CD4-positive, alpha-beta T cell treated with Interferon gamma for 1 hour (primary cell): ENCODE data around the gene SMARCA1.
"Not testable (repeated sequence)": the region's sequence is repeated elsewhere in the genome, so short reads cannot be mapped to it uniquely, and the experiment has no call there.

Experiments
- DNase-seq: peaks from one replicate; pipeline ENCODE4 v3.0.0-alpha.2; 2020

The SMARCA1 gene, protein sequence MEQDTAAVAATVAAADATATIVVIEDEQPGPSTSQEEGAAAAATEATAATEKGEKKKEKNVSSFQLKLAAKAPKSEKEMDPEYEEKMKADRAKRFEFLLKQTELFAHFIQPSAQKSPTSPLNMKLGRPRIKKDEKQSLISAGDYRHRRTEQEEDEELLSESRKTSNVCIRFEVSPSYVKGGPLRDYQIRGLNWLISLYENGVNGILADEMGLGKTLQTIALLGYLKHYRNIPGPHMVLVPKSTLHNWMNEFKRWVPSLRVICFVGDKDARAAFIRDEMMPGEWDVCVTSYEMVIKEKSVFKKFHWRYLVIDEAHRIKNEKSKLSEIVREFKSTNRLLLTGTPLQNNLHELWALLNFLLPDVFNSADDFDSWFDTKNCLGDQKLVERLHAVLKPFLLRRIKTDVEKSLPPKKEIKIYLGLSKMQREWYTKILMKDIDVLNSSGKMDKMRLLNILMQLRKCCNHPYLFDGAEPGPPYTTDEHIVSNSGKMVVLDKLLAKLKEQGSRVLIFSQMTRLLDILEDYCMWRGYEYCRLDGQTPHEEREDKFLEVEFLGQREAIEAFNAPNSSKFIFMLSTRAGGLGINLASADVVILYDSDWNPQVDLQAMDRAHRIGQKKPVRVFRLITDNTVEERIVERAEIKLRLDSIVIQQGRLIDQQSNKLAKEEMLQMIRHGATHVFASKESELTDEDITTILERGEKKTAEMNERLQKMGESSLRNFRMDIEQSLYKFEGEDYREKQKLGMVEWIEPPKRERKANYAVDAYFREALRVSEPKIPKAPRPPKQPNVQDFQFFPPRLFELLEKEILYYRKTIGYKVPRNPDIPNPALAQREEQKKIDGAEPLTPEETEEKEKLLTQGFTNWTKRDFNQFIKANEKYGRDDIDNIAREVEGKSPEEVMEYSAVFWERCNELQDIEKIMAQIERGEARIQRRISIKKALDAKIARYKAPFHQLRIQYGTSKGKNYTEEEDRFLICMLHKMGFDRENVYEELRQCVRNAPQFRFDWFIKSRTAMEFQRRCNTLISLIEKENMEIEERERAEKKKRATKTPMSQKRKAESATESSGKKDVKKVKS

GRCh38 chrX:129523079-129523911 lies at the start of gene SMARCA1:
TSS of gene SMARCA1 (minus strand) at chrX:129523490. CDS start at chrX:129523370, 120 bp downstream.
- DNase-seq = peak; percentile 1

DNA sequence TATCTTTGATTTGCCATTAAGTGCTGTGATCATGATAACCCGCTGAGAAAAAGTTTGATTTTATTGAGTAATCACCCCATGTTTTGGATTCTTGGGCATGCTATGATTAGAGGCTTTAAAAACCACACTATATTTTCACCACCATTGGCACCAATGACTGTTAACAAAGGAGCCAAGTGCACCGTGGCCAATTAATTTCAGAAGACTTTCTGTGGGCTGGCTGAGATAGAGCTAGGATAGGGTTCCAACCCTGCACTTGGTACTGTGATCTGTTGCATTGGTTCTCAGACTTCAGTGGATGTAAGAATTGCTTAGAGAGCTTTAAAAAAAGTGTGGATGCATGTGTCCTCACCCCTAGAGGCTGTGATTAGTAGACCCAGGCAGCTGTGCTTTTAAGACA lies 49.1 kb upstream of the SMARCA1 start:
- DNase-seq = no peak

GRCh38 chrX:129568349-129568748 lies 45.1 kb upstream of the SMARCA1 start:
- no peak for DNase-seq

GRCh38 chrX:129566073-129566472 lies 42.8 kb upstream of the SMARCA1 start:
- no peak for DNase-seq

DNA sequence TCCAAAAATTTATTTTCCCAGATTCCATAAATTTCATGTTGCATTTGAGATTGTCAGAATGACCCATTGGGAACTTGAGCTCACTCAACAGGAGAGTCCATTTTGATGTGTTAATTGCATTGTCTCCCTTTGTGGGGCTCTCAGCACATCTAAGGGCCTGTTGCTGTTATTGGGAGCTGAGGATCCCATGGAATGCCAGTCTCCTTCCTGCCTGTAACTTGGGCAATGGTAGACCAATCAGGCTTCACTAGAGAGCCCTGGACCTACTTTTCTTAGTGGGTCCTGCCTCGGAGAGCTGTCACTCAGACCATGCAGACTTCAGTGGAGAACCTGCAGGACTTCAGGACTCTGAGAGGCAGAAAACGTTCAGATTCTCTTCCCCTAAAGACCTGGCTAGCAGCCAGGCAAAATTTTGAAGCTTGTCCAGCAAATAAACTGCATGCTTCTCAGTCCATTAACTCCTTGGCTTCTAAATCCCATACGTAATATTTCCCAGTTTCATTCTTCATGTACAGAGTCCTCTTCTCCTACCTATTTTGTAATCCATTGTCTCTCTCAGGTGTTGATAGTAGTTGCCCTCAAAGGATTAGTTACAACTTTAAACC lies 41.9 kb upstream of the SMARCA1 start:
- DNase-seq = no peak

DNA sequence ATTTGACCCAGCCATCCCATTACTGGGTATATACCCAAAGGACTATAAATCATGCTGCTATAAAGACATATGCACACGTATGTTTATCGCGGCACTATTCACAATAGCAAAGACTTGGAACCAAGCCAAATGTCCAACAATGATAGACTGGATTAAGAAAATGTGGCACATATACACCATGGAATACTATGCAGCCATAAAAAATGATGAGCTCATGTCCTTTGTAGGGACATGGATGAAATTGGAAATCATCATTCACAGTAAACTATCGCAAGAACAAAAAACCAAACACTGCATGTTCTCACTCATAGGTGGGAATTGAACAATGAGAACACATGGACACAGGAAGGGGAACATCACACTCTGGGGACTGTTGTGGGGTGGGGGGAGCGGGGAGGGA lies 41.1 kb upstream of the SMARCA1 start:
- not testable (repeated sequence) for DNase-seq

- no peak for DNase-seq
Observed at GRCh38 chrX:129561453-129561852, 38.2 kb upstream of the SMARCA1 start.

DNA sequence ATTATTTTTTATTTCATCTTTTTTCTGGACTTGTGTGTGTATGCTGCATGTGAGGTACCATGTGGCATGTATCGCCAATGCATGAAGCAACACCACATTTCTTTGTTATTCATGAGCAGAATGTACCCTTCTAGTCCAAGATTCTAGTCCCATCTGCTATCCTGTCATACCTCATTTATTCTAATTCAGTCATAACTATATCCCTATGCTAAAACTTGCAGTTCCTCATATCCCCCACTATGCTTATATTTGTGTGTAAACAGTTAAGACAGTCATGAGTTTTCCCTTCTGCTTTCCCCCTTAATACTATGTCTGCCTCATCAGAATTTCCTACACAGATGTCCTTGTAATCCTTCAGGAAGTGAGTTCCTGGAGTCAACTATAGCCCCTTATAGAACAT lies 36.5 kb upstream of the SMARCA1 start:
- no peak for DNase-seq

- DNase-seq = no peak
Observed at GRCh38 chrX:129557844-129558480, 34.7 kb upstream of the SMARCA1 start.

DNA sequence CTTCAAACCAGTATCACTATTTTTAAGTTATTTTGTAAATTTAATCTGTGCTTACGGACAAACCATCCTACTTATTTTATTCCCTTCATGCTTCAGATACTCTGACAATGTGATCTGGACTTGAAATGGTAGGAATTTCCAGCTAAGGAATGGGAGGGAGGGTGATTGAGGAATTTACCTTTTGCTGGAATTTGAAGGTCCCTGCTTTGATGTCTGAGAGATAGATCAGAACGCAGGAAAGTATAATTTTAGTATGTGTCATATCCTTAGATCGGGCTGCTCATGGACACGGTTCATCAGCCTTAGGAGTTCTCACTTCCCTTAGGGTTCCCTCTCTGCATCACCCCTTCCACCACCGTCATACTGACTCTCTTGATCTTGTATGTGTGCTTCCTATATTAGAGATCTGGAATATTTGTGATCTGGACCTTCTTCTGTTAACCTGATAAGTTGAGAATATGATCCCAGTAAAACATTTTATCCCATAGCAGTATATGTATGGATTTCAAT lies 33.6 kb upstream of the SMARCA1 start:
- no peak for DNase-seq

GRCh38 chrX:129554816-129555215 lies 31.5 kb upstream of the SMARCA1 start:
- DNase-seq = not testable (repeated sequence)

DNA sequence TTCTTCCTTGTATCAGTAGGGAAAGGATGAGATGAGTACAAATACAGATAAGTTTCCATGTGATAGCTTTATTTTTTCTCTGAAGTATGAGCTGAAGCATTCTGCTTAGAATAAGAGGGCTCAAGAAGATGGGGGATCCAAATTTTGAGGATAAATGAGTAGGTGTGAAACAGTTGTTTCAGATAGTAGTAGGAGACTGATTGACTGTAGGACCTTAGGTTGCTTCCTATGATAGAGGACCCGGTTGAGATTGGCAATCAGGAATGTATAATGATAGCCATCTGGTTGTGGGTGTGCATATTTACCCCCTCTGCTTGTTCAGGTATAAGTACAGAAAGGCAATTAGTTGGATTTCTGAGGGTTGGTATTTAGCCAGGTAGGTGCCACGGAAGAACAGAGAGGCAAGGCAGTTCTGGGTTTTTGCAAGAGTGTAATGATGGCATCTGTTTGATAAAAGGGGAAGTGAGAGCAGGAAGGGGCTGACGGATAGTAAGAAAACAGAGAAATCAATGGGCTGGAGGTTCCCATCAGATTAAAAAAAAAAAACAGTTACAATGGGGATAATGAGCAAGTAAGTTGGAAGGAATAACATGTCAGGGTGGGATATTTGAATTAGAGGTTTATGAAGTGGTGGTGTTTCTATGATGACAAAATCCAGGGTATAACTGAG lies 30.5 kb upstream of the SMARCA1 start:
- DNase-seq = no peak

- no peak for DNase-seq
Observed at GRCh38 chrX:129549124-129549523, 25.8 kb upstream of the SMARCA1 start.

GRCh38 chrX:129545408-129545807 lies 22.1 kb upstream of the SMARCA1 start:
- DNase-seq = no peak

GRCh38 chrX:129544780-129545179 lies 21.5 kb upstream of the SMARCA1 start:
- no peak for DNase-seq

- no peak for DNase-seq
Observed at GRCh38 chrX:129540722-129541184, 17.5 kb upstream of the SMARCA1 start.

DNA sequence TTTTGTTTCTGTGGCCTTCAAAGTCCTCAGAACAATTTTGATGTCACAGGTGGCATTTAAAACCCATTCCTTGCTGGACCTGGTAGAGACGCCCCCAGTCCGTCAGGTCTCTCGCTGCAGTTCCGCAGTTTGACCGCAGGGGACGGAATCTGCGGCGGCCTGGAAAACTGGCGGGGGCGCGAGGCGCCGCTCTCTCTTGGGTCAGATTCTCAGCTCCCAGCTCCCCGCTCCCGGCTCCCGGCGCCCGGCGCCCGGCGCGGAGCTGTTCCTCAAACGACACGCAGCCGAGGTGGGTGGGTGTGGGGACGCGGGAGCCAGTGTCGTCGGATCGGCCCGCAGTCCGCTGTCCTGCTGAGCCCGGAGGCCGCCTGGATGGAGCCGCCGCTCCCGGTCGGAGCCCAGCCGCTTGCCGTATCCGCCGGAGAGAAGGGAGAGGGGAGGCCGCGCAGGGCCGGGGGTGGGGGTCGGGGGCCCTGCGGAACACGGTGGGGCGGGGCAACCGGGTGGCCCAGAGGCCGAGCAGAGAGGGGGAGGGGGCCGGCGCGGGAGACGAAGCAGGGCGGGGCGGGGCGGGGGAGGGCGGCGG lies 16.9 kb upstream of the SMARCA1 start, which contains the start of gene OCRL:
Gene OCRL, plus strand, starts transcription at position 192 of the 586 bp plus-strand sequence. Its CDS starts 181 bp downstream, at position 373.
- DNase-seq = peak; percentile 47

GRCh38 chrX:129534816-129535578 lies 11.7 kb upstream of the SMARCA1 start:
- no peak for DNase-seq

GRCh38 chrX:129531132-129531531 lies 7.8 kb upstream of the SMARCA1 start:
- no peak for DNase-seq
